Activated CD4-positive, alpha-beta T cell treated with anti-CD3 and anti-CD28 coated beads, Interleukin-2, amount 50 U/mL, for 24 hours (primary cell): ENCODE results near the gene IL1B.
"Not testable (repeated sequence)": the region's sequence is repeated elsewhere in the genome, so short reads cannot be mapped to it uniquely, and the experiment has no call there.

Experiments used
- DNase-seq, 2 donors: peaks; one replicate each; pipeline ENCODE4 v3.0.0-alpha.2; 2020; ENCODE audit warnings: low read depth in 1 of 2, low spot score in 1 of 2

Gene IL1B

DNA sequence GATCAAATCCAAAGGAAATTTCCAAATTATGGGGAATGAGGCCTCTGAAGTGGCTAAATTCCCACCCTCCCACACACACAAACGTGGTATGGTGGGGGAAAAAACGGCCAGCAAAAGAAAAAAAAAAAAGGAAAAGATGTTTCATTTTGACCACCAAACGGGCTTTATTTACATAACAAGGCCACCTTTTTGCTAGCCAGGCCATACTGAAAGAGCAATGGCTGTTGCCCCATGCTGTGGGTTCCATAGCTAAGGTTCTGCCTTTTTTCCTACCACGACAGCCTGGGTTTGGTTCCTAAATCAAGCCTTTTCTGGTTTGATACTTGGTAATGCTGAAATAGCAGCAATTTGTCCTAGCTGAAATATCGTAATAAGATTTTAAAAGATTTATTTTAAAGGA is 14.0 kb upstream of the IL1B start:
- no peak for DNase-seq

DNA sequence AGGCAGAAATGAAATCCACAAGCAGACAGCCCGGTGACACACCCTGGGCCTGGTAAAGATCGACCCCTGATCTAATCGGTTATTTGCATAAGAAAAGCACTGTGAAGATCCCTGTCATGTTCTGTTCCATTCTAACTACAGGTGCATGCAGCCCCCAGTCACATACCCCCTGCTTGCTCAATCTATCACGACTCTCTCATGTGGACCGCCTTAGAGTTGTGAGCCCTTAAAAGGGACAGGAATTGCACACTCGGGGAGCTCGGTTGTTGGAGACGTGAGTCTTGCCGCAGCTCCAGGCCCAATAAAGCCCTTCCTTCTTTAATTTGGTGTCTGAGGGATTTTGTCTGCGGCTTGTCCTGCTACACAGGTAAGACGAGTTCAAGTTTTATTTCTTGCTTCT is 13.4 kb upstream of the IL1B start:
- DNase-seq: no peak

DNA sequence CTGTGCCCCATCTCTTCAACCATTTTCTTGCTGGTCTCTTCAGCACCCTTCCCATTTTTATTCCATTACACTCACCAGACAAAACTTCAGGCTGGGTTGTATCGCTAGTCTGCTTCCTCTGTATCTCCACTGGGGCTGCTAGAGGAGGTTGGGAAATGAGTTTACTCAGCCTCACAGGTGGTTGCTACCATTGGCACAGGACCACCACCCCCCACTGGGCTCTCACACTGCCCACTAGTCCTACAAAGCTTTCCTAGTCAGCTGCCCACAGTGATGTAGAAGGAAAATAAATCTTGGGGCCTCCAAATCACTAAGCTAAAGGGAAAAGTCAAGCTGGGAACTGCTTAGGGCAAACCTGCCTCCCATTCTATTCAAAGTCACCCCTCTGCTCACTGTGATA is 12.3 kb upstream of the IL1B start:
- no peak for DNase-seq

DNA sequence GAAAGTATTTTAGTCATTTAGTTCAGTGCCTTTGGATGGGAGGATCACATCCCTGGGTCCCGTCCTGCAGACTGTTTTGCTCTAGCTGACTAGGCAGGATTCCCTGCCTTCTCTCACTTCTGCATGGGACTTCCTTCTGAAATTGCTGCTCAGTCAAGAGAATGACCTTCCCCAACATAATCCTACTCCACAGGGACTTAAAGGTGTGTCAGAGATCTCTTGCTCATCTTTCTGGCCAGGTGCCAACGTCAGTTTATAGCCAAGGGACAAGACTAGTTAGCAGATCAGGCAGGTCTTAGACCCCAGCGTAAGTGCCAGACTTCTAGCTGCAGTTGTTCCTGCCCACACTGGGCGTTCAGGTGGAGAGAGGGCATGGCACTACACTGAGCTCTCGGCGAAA is 9.5 kb upstream of the IL1B start:
- no peak for DNase-seq

DNA sequence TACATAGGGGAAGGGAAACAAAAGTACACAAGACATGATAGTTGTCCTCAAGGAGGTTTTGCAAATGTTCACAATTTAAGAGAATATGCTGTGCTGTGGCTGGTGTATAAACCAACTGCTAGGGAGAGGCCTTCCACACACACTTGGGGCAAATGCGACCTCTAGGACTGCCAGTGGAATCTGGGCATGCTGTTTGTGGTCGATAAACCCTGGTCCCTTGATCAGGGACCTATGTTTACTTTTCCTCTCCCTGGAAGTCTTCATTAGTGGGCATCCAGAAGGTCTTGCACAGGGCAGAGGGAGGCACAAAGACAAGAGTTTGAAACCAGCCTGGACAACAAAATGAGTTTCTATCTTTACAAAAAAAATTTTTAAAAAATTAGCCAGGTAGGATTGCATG is 7.3 kb upstream of the IL1B start:
- DNase-seq: no peak

DNA sequence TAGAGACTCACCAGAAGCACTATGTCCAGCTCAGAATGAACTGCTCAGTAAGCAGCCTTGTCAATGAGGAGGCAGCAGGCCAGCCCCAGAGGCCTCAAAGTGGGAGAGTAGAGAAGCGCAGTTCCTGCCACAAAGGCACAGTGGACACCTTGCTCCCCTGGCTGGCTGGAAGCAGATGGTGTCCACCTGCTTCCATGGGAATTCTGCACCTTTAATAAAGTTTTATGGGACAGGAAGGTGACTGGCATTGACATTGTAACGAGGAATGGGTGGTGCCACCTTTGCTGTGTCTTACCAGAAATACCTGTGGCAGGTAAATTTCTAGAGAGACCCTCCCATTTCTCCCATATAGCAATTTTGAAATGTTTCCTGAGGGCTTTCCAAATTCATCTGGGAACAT is 6.7 kb upstream of the IL1B start:
- no peak for DNase-seq

DNA sequence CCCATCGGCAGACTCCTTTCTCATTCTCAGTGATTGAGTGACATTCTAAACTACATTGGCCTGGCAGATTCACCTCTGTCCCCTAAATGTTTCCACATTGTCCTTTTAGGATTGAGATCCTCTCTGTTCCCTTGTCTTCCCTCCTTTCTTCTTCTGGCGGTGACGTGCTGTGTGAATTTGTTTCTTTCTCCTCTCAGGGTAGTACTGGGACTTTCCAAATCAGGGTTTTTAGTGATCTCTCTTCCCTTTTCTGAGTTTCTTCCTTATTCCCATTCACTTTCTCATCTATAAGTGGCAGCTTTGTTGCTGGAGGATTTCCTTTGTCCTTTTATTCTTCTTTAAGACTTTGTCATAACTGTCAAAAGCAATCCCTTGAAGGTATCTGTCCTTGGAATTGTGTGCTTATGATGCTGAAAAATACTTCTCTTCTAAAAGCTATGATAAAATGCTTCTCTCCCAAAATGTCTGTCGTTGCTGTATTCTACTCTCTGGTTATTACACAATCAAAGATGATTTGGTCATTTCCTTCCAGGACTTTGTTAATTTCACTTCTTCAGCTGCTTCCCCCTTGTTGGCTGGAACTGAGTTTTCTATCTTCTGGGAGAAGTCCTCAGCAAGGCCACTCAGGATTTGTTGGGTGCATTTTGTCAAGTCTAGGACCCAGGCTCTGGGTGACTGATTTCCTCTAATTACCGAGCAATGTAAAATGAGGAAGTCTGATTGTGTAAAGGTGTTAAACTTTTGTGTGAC is 4.9 kb upstream of the IL1B start:
- no peak for DNase-seq

DNA sequence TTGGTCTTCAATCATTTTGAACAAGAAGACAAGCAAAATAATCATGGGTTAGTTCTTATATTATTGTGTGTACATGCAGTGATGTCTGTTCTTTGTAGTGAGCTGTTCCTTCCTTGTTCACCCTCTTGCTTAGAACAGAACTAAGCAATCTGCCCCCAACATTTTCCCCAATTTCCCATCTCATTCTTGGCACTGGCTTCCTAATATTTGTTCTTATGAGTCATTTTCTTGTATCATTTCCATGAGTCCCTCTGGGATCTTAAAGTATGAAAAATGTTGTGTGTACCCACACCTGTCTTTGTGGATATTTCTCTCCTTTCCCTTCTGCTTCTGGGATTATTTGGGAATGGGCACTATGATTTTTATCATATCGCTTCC is 3.5 kb upstream of the IL1B start:
- no peak for DNase-seq

DNA sequence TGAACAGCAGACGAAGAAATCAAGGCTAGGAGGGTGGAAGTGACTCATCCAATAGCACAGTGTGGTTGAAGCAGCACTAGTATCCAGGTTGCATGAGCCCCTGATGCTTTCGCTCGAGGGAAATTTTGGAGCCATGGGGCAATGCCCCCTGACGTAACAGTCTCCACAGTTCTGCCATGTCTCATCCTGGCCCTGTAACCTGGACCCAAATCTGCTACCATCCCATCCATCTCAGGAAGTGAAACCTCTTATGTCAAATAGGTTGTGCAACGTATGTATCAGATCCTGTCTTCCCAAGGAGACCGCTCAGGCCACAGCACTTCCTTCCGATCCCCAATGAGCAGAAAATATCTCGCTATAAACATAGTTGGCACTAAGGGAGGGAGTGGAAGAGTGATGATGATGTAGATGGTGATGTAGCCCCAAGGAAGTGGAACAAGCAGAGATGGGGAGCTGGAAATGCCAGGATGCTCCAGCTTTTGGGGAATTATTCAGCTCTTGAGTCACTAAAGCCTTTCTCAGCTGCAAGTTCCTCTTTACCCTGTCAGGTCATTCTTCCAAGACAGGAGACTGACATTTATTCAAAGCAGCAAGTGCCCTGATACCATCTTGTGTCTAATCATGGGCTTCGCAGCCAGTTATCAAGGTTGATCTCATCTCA is 3.0 kb upstream of the IL1B start:
- DNase-seq: no peak

DNA sequence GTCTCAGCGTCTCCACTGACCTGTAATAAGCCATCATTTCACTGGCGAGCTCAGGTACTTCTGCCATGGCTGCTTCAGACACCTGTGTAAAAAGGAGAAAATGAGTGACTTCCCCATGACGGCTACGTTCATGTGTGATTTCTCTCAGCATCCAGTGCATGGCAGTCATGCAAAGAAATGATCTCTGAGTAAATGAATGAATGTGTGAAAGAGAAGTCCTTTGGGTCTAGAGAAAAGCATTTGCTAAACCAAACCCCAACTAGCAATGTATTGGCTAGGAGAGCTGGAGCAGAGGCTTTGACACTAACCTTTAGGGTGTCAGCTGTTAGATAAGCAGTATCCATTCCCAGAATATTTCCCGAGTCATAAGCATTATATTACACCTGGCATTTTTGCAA is 417 bp downstream of the IL1B start:
- no peak for DNase-seq

DNA sequence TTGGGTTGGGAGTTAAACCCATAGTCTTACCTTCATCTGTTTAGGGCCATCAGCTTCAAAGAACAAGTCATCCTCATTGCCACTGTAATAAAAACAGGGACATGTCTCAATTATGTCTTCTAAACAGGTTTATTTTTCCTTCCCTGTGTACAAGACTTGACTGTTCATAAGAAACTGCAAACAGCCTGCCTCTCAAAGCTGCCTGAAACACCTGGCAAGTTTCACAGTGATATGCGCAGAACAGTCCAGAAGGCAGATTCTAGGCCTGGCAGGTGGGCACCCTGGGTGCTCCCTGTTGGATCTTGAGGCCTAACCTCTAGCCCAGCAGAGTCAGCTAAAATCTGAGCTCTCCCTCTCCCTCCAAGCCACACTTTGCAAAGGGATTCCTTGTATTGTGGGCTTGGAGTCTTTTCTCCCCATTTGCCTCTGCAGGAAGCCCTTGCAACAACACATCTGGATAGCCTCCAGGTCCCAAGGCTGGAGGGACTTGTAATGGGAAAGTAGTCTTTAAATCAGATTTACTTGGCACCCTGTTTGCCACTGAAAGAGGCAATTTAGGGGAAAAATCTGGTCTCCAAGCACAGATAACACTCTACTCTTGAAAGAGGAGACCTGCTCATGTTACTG is 930 bp downstream of the IL1B start:
- no peak for DNase-seq

DNA sequence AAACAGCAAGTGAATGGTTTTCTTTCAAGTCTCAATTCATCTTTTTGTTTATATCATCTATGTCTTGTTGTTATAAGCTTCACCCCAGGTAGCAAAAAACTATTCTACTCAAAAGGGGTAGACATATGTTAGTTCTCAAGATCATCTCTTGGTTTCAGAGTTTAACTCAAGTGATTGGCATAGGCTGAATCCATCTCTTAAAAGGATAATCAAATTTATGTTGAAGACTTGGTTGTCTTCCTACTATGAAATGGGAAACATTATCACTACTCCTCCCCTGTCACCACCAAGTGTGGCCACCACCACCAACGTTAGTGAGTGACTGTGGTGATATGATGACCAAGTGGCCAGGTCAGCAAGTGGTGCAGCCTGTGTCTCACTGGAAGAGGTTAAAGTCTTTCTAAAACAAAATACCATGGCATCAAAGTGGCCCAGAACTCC is 1.5 kb downstream of the IL1B start:
- no peak for DNase-seq

DNA sequence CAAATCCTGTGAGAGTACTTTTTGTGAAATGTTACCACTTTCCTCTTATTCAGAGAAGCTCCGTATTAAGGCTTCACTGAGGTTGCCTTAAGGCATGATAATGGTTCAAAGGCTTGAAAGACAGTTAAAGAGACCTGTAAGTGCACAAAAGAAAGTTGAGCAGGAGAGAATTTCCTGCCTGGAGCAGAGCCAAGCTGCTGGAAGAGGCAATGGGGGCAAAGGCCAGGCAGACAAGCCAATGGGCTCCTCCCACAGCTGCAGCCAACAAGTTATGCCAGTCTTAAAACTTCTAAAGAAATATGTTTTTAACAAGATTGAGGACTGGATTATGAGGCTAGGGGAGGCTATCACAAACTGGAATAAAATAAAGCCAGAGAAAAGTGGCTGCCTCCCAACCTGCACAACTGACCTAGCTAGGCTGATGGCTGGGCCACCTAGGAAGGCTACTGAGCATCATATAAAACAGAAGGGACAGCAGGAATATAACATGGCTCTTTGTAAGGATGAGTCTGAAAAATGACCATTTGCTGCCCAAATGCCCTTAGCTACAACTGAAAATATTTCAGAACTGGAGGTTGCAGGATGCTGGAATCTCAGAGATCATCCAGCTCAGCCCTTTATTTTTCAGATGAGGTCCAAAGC is 2.1 kb downstream of the IL1B start:
- no peak for DNase-seq

DNA sequence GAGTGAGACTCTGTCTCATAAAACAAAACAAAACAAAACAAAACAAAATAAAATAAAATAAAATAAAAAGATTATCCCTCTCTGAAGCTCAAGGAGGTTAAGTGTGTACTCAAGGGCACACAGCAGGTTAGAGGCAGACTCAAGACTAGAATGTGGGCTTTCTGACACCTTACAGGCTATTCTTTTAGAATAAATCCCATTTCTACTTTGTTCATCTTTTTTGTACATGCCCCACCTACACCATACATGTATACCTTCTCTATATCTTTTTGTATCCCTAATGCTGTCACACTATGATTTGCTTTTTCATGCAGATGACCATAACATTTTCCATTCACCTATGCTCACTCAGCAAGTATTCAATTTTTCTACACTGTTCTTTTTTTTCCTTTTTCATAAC is 2.6 kb downstream of the IL1B start:
- DNase-seq: no peak

DNA sequence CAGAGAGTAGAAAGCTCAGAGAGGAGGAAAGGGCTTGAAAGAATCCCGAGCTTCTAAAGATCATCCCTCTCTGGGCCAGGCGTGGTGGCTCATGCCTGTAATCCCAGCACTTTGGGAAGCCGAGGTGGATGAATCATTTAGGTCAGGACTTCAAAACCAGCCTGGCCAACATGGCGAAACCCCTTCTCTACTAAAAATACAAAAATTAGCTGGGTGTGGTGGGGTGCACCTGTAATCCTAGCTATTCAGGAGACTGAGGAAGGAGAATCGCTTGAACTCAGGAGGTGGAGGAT is 3.0 kb downstream of the IL1B start:
- DNase-seq: not testable (repeated sequence)

DNA sequence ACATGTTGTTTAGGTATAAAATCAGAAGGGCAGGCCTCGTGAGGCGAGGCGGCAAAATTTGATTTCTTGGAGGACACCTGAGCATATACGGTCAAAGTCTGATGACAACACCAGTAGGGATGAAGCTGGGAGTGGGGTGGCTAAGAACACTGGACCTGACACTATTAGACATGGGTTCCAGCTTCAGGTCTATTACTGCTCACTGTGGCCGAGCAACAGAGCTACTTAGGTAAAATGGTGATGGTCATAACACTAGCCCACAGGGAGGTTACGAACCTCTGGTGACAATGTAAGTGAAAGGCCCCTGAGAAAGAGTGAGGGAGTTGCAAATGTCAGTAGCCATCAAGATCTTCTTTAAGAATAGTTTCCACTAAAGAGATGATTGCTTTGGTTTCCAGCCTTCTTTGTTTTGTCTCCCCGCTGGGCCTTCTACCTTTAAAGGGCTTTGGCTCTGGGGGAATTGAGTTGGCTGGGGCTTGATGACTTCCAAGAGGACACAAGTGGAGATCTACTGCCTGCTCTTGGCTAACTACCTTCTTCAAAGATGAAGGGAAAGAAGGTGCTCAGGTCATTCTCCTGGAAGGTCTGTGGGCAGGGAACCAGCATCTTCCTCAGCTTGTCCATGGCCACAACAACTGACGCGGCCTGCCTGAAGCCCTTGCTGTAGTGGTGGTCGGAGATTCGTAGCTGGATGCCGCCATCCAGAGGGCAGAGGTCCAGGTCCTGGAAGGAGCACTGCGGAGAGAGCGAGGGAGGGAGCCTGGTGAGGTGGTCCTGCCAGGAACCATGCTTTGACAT is 3.5 kb downstream of the IL1B start:
- DNase-seq: no peak

DNA sequence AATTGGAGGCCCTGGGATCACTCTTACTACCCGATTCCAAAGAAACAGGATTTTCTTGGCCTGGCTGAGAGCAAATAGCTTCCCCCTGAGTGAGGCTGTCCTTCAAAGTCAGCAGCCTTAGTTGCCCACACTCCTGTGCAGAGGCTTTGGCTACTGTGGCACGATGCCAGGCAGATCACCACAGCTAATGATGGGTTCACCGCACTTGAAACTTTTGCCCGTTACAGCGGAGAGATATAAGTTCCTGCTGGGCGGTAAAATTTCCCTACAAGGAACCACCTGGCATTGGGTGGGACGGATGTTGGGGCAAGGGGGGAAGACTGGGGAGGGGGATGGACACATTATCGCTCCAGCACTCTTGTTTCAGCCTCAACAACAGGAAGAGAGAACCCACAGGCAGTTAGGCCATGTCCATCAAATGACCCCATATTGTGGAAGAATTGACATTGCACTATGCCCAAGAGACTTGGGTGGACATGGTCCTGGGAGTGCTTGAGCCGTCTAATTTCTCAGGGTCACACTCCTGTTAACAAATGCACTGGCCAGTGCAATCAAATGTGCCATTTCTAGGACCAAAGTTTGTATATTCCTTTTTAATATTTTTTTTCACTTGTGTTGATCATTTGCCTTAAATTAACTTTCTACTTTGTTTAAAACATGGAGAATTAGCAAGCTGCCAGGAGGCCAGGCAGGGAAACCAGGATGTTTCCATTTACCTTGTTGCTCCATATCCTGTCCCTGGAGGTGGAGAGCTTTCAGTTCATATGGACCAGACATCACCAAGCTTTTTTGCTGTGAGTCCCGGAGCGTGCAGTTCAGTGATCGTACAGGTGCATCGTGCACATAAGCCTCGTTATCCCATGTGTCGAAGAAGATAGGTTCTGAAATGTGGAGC is 4.4 kb downstream of the IL1B start:
- DNase-seq: no peak

DNA sequence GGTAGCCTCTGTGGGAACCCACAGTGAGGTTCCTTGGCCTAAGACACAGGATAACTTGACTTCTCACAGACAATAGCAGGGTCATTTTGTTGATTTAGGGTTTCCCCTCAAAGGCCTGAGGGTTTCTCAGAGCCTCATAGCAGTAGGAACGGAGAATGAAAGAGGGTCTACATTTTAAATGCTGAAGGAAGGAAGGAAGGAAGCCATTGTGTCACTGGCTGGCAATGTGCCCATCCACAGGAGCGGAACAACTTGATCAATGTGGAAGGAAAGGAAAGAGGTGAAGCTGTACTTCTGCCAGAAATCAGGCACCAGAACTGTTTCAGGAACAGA is 5.1 kb downstream of the IL1B start:
- no peak for DNase-seq

DNA sequence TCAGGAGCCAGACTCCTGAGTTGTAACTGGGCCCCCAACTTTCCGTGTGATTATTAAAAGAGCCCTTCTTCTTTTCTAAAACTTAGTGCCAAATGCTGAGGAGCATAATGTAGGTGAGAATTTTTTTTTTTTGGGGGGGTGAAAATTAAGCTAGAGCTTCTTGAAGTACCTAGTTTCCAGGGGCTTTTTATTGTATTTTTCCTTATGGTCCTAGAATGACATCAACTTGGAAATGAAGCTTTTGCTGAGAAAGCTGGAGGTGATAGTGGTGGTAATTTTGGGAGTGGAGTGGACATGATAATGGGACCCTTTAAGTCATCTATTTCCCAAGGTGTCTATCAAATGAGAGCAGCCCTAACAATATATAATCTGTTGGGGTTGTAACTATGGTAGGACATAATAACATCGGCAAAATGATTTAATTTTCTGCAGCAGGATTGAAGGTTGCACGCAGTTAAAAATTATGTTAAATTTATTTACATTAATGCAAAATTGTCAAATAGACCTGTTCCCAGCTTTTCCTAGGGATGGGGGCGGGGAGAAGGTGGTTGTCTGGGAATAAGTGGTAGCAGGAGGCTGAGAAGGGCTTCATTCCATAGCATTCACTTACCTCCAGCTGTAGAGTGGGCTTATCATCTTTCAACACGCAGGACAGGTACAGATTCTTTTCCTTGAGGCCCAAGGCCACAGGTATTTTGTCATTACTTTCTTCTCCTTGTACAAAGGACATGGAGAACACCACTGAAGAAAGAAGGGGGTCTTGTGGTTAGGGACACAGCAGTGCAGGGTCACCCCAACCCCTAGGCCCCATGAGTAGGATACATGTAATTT is 5.7 kb downstream of the IL1B start:
- DNase-seq: no peak
